ENCODE data around the gene XCL1. TPM values are rescaled to one million over a fixed set of nuclear protein-coding genes. Genes with fewer than 3 reads are reported as not detected.

Gene XCL1
- total RNA-seq, 1 experiment from 2014 or later, result 0.26 TPM

DNA sequence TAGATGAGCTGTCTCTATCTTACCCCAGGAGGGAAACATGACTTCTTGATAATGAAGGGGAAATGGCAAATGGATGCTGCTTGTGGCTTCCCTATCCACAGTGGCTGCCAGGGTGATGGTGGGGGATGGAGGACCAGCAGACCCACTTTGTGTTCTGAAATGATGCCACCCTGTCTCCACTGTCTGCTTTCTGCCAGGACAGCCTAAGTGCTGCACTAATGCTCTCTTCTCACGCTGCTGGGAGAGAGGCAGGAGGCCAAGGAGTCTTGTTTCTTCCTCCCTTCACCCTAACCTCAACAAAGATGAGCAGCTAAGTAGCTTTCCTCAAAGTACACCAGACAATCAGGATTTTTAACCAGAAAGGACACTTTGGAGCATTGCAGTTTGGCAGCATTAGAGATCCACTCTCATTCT lies 36.6 kb downstream of the XCL1 start:
- Mint-ChIP-seq H3K27me3 (ENCODE audit: low read depth) (no peaks in the 10 kb centered on the region), H3K4me3 (no peak overlapping the region), H3K9me3 (no peaks in the 10 kb centered on the region), H3K36me3 (ENCODE audit: insufficient read depth in 1 of 3, low read depth in 3 of 3) (no peaks in the 10 kb centered on the region), H3K27ac (no peak overlapping the region), H3K4me1 (peaks cover 6 to 11% of the 10 kb centered on the region in 2 experiments)
- no peaks in the 10 kb centered on the region for H3K79me2 ChIP-seq (ENCODE audit: insufficient read depth, low read length)
- no peak overlapping the region for H4K91ac ChIP-seq (ENCODE audit: insufficient read length, low read depth, low read length)
- no peak overlapping the region for H3K4me2 ChIP-seq (ENCODE audit: insufficient read depth, insufficient read length, low read length)
- H3K9ac ChIP-seq (ENCODE audit: extremely low read depth, insufficient read length, low read length), result no peak overlapping the region
- no peak for DNase-seq
- H2AFZ ChIP-seq (ENCODE audit: low read length), result no peak overlapping the region
- TF ChIP-seq, protein P1, sequence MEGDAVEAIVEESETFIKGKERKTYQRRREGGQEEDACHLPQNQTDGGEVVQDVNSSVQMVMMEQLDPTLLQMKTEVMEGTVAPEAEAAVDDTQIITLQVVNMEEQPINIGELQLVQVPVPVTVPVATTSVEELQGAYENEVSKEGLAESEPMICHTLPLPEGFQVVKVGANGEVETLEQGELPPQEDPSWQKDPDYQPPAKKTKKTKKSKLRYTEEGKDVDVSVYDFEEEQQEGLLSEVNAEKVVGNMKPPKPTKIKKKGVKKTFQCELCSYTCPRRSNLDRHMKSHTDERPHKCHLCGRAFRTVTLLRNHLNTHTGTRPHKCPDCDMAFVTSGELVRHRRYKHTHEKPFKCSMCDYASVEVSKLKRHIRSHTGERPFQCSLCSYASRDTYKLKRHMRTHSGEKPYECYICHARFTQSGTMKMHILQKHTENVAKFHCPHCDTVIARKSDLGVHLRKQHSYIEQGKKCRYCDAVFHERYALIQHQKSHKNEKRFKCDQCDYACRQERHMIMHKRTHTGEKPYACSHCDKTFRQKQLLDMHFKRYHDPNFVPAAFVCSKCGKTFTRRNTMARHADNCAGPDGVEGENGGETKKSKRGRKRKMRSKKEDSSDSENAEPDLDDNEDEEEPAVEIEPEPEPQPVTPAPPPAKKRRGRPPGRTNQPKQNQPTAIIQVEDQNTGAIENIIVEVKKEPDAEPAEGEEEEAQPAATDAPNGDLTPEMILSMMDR (conservative IDR thresholded peaks at IDR 0.05), result no peak
- no peak overlapping the region for H2BK15ac ChIP-seq (ENCODE audit: low read depth, low read length)
- no peak overlapping the region for H2AK5ac ChIP-seq (ENCODE audit: insufficient read length, low read length)
- H2BK5ac ChIP-seq (ENCODE audit: insufficient read length, low read length), result no peak overlapping the region
- no peaks in the 10 kb centered on the region for H4K20me1 ChIP-seq (ENCODE audit: control insufficient read depth, insufficient read depth, insufficient read length)
- H3K23me2 ChIP-seq (ENCODE audit: insufficient read length, low read depth, low read length, poor library complexity, severe bottlenecking), result no peaks in the 10 kb centered on the region
- no peaks in the 10 kb centered on the region for H3K27me3 ChIP-seq (ENCODE audit: insufficient read depth, low read length)
- 0 out of 2 replicates have a peak, but pooled peaks cover 2% of the 10 kb centered on the region for H3K4me1 ChIP-seq (ENCODE audit: insufficient read depth, low read length)
- H3K9me3 ChIP-seq (ENCODE audit: control insufficient read depth, low read depth, low read length), result no peaks in the 10 kb centered on the region
- H3K4ac ChIP-seq (ENCODE audit: low read depth, low read length), result no peak overlapping the region
- no peak overlapping the region for H3K18ac ChIP-seq (ENCODE audit: insufficient read length, low read depth, low read length)
- H3K56ac ChIP-seq (ENCODE audit: insufficient read length, low read depth, low read length), result no peak overlapping the region
- no peak overlapping the region for H4K5ac ChIP-seq (ENCODE audit: insufficient read length, low read depth, low read length)
- no peak overlapping the region for H3K23ac ChIP-seq (ENCODE audit: insufficient read length, low read depth, low read length)
- no peak overlapping the region for H2BK120ac ChIP-seq (ENCODE audit: low read depth, low read length, poor library complexity, severe bottlenecking)
- H2BK20ac ChIP-seq (ENCODE audit: low read depth, low read length, poor library complexity, severe bottlenecking), result no peak overlapping the region
- H3T11ph ChIP-seq (ENCODE audit: low read length), result no peak overlapping the region
- no peak overlapping the region for H2BK12ac ChIP-seq (ENCODE audit: insufficient read length, low read depth, low read length)
- no CpG with 5 or more reads among the region's 1 CpG for WGBS (ENCODE audit: extremely low coverage, insufficient read length, low lambda C conversion rate)
- H4K8ac ChIP-seq (replicated peaks; ENCODE audit: insufficient read length, low read depth, low read length), result no peak overlapping the region
- H3K79me1 ChIP-seq (ENCODE audit: insufficient read depth, low read depth, low read length, poor library complexity, severe bottlenecking), result no peaks in the 10 kb centered on the region
- H3K27ac ChIP-seq (ENCODE audit: insufficient read length, low read depth, low read length), result no peak overlapping the region
- H3K14ac ChIP-seq (ENCODE audit: insufficient read depth, low read length), result no peak overlapping the region
